T-helper 2 cell treated with Interferon-gamma antibody and Interleukin-4, amounts not matched to agents 100 ng/mL and 5 ng/mL, for 36 hours (primary cell): ENCODE results near the gene PHYKPL. TPM values are rescaled to one million over a fixed set of nuclear protein-coding genes. Genes with fewer than 3 reads are reported as not detected.

Experiments used
- intact Hi-C: fragments of 100-400 bp; cut with micrococcal nuclease; formaldehyde crosslinking; loops from one replicate; pipeline ENCODE4 v1.15.1; 2023
- total RNA-seq: library from RNA; stranded (reverse); gene quantifications from 2 replicates; pipeline ENCODE4 v1.2.3, GENCODE V29; 2022

Gene PHYKPL
- total RNA-seq, 1 donor from 2014 or later: 128 TPM

DNA sequence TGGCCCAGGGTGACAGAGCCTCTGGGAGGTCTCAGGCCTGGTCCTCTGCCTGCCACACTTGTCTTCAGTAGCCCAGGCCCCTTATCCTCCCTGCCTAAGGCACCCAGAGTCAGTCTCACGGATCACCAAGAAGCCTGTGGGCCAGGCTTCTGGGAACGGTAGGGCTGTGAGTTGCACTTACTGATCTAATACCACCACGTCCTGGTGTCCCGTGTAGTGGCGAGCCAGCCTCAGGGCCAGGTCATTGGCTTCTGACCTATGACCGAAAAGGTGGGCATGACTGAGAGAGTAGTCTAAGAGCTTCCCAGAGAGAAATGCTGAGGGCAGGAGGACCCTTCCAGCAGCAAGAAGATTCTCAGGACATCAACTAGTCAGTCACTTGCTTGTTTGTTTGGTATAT is 7.4 kb downstream of the PHYKPL start:
- intact Hi-C loops: no loop called here

DNA sequence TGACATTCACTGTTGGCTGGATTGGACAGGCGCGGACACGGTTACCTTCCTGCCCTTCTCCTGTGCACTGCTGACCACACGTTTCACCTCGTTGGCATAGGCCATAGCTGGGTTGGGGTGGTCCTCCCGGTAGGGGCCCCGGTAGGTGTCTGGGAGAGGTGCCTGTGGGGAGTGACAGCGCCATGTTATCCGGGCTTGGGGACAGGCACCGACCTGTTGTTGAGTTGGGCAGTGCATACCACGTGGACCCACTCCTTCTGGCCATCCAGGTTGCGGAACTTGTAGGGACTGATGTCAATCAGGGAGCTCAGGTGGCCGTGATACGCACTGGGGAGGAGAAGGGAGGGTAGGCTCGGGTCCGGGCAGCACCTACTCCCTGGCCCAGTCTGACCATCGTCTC is 8.2 kb downstream of the PHYKPL start:
- intact Hi-C loops: no loop called here

DNA sequence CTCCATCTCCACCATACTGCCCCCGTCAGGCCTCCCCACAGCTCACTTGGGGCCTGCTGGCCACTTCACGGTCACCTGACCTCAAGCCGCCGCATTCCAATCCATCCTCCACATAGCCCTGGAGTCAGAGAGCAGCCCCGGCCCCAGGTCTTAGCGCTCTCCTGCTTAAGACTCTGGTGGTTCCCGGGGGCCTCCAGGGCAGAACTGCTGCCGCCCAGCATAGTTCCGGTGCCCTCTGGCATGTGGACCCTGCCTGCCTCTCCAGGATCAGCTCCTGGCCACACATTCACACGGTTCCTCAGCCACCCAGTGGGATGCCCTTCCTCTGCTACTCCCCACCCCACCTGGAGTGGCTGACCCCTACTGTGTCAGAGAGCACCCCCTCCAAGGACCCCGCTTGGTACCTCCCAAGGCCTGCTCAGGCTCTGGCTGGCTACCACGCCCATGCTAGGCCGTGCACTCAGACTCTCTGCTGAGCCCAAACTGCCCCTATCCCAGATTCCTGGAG is 8.7 kb downstream of the PHYKPL start:
- intact Hi-C loops: no loop called here

DNA sequence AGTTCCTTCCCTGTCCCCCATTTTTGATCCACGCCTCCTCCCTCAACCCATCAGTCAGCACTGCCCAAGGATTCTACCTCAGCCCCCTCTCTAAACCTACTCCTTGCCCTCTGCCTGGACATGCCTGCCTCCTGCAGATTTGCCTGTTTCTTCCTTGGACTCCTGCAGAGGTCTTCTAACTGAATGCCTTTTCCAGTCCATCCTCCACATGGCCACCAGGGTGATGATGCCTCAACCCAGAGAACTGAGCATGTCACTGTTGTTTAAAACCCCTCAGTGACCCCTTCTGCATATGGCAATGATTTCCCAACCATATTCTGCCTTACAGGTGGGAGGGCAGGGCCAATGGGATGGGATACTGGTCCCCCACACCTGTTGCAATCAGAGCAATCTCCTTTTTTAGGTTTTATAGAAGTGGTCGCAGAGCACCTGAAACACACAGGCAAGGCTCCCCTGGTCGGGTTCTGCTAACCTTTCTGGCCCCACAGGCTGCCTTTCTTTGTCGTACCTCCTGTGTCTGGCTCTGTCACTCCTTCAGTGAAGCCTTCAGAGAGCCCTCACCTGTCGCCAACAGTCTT is 9.3 kb downstream of the PHYKPL start:
- intact Hi-C loops: no loop called here

DNA sequence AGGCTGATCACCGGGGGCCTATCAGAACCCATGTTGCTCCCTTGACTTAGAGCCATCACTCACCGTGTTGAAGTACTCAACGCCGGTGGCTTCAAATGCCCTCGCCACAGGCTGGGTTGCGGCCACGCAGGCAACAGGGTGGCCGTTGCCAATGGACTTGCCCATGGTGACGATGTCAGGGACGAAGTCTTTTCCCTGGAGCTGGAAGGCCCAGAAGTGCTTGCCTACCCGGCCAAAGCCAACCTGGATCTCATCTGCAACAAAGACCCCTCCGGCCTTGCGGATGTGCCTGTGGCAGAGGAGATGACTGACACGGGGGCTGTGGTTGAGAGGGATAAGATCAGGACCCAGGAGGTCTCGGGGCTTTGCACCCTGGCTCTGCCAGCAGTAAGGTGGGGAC is 10.3 kb downstream of the PHYKPL start:
- intact Hi-C loops: no loop called here

DNA sequence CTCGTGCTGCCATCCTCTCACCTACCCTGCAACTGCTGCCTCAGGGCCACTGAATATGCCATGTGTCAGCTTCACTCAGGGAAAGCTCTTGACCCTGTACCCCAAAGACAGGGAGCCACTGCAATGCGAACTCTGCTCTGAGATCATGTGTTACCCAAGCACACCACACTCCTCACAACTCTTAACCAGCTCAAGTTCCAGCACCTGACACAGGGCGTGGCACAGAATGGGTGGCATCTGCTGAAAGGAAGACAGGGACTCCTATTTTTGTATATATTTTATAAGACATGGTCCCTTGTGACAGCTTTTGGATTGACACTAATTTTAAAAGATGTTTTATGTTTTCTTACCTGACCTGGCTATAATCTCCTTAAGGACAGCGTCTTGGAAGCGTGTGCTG is 10.7 kb downstream of the PHYKPL start:
- intact Hi-C loops: no loop called here

DNA sequence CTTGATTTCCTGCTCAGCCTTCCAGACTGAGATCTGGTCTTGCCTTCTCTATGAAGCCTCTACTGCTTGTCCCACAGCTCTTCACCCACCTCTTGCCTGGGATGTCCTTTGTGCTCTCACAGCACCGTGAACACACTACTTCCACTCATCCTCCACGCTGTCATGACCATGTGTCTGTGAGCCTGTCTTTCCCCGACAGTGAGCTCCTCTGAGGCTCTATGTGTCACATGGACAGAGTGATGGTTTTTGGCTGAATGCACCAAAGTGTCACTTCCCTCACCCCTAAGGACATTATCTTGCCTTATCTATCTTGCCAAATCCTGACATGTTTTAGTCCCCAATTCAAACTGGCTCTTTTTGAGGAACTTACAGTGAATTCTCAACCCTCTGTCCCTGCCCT is 11.3 kb downstream of the PHYKPL start:
- intact Hi-C loops: no loop called here

DNA sequence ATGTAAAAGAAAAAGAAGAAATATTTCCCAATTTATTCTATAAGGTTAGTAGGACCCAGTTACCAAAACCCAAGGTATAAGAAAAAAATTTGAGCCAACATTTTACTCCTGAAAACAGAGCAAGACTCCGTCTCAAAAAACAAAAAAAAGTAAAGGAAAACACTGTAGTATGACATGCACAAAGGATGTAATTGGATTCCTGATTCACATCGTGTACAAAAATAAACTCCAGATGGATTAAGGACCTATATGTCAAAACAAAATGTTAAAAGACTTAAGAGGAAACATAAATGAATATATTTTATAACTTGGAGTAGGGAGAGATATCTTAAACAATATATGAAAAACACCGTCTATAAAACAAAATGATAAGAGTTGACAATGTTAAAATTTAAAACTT is 13.8 kb downstream of the PHYKPL start:
- intact Hi-C loops: no loop called here

DNA sequence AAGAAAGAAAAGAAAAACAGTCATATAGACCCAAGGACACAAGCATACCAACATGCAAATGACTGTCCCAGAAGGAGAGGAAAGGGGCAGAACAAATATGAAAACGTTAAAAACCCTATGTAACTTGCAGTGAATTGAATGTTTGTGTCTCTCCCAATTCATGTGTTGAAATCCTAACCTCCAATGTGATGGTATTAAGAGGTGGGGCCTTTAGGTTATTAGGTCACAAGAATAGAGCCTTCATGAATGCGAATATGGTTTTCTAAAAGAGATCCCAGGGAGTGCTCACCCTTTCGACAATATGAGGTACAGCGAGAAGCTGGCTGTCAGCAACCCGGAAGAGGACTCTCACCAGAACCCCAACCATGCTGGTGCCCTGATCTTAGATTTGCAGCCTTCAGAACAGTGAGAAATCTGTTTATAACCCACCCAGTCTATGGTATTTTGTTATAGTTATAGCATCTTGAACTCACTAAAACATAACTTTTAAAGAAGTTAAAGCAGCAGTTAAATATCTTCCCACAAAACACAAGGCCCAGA is 14.3 kb downstream of the PHYKPL start:
- intact Hi-C loops: no loop called here

DNA sequence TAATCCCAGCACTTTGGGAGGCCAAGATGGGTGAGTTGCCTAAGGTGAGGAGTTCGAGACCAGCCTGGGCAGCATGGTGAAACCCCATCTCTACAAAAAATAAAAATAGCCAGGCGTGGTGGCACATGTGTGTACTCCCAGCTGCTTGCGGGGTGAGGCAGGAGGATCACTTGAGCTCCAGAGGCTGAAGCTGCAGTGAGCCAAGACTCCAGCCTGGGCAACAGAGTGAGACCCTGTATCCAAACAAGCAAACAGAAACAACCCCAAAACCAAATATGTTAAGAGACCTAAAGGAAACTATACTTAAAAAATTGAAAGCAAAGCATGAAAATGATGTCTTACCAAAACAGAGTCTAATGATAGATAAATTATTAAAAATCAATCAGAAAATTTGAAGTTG is 15.8 kb downstream of the PHYKPL start:
- intact Hi-C loops: no loop called here

DNA sequence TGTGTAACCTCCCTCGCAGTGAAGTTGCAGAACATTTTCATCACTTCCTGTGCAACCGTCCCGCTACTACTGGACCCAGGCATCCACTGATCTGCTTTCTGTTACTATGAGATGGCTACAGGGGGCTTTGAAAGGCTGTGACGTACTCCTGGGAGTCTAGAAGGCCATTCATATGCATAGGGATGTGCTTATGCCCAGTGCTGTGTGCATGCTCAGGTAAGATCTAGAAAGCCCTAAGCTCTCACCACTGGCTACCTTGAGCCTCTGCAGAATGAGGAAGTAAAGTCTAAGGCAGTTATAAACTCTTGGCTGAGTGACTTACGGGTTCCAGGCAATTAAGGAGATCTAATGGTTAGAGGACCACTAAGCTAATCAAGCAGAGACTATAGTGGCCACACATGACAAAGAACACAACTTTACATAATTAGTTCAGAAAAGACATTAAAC is 16.5 kb downstream of the PHYKPL start:
- intact Hi-C loops: no loop called here

DNA sequence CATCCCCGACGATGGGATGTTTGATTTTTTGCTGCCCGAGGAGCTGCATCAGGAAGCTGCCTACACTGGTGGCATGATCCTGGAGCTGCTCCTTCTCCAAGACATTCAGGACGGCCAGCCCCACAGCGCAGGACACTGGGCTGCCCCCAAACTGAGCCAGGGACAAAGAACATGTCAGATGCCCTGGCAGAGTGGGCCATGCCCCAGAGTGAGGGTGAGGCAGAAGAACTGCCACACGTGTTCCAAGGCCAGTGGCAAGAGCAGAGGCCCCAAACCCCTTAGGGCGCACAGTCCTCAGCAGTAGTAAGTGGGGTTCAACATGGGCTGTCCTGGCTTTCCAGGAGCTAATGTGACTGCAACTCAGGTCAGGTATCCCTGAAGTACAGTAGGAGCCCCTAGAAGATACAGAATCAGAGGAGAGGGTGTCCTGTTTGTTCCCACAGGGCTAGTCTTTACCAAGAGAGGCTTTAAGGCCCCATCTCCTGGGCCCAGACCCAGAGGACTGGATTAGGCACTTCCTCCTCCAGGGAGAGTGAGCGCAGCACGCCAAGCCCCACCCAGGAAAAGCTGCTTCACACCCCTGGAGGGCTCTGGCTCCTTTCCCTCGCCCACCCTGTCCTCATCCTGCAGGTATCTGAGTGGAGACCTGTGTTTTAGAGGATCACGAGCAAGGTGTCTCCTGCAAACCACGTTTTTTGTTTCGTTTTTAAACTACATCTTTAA is 17.2 kb downstream of the PHYKPL start:
- intact Hi-C loops: no loop called here

DNA sequence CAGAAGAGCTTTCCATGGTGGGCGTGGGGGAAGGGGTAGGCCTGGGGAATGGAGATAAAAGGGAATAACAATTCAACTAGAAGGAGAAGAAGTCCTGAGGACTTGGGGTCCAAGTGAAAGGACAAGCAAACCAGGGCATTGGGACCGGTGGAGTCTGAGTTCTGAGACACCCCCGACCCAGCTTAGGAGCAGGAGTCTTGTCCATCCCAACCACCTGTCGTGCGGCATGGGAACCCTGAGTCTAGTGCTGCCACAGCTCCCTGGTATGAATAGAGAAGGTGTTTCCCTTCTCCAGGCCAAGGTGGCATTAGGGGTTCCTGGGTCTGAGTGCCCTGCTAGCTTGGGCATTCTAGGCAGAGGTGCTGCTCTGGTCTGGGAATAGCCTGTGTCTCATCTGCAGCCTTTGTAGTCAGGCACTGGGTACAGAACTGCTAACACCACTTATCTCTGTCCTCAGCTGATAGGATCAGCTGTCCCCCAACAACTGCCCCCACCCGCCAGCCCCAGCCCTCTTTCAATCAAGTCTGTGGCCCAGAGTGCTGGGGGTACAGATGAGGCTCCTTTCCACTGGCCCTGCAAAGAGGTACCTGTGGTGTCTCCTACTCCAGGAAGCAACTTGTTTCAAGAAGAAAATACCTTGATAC is 18.3 kb downstream of the PHYKPL start:
- intact Hi-C loops: no loop called here

DNA sequence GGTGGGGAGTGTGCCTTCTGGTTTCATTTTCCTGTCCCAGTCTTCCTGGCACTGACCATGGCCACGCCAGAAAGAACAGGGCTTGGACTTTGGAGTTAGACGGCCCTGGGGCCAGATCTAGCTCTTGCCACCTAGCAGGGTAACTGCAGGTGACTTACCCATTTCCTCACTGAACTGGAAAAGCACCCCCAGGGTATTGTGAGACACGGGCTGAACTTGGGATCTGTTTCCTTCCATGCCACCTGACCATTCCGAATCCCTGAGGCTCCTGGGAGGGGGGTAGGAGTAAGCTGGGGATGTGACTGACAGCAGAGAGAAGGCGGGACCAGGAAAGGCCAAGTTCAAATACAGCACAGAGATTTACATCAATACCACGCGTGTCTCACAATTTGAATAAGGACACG is 18.9 kb downstream of the PHYKPL start:
- intact Hi-C loops: no loop called here

DNA sequence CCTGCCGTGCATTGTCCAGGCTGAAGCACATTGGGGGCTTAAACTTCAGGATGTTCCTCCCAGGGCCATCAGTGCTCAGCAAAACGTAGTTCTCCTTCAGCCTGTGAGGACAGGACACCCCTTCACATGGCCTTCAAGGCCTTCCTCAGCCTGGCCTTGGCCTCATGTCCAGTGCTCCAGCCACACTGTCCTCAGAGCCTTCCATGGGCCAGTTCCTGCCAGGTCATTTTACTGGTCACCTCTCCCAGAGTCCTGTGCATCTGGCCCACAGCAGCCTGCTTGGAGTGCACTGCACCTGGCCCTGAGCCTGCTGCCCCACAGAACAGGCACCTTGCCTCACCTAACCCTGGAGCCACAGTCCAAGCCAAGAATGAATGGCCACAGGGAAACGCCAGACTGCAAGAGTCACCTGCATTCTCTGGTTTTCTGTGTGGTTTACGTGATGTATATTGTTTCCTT is 19.6 kb downstream of the PHYKPL start:
- intact Hi-C loops: no loop called here

DNA sequence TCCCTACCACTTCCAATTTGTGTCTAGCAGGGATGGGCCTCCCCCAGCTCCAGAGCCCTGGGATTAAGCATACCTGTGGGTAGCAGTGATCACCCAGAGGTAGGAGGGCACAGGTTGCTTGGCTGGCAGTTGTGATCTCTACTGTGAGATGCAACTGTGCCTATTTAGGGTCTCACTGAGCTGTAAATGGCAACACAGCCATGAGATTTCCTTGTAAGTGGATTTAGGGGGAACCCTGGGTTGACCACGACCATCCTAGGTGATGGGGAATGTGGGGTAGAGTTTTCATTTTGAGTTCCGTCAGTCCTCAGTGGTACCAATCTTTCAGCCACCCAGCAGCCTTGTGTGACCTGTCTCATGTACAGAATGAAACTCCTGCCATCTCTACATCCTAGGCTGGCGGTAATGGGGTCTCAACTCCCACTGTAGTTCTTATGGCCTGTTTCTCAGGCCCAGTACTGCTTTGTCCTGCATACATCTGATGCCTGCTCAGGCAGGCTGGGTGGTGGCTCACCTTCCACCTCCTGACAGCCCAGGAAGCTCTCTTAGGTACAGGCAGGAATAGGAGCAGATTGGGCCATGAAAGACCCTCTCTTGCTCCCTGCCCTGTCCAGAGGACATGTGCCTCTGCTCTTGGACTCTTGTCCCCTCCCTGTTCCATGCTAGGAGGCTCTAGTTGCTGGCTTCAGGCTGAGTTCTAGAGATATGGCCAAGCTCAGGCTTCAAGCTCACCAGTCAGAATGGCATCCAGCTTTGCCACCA is 20.2 kb downstream of the PHYKPL start:
- intact Hi-C loops: no loop called here

DNA sequence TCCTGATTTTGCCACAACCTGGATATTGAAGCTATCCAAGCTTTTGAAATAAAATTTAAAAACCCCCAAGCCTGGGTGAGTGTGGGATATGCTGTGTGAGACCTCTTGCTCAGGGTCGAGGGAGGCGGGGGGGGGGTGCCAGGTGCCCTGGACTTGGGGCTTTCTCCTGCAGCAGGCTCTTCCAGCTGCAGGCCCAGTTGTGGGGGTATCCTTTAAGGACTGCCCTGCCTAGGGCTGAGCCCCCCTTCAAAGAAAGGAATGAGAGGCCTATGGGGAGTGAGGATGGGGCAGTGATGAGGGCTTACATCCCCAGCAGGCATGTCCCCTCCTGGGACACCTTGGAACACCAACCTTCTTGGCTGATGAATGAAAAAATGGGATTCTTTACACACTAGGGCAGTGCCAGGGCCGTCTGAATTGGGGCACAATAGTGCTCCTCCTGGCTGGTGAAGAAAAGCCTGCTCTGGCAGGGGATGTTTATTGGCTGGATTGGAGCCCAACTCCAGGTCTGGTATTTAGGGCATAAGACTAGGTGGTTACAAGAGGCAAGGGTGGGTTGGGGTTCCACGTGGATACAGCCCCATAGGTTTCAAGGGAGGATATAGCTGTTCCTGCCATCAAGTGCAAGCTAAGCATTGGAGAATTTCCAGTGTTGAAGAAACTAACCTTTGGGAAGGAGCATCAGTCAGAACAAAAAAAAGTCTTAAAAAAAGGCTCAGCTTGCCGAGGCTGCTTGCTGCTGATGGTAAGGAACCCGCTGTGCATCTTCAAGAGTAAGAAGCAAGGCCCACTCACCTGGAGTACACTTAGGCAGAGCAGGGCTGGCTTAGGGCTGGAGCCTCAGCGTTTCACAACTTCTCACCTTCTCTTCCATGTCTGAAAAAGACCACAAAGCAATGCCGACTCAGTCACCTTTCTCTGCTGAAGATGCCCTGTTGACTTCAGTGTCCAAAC is 21.2 kb downstream of the PHYKPL start:
- intact Hi-C loops: no loop called here

DNA sequence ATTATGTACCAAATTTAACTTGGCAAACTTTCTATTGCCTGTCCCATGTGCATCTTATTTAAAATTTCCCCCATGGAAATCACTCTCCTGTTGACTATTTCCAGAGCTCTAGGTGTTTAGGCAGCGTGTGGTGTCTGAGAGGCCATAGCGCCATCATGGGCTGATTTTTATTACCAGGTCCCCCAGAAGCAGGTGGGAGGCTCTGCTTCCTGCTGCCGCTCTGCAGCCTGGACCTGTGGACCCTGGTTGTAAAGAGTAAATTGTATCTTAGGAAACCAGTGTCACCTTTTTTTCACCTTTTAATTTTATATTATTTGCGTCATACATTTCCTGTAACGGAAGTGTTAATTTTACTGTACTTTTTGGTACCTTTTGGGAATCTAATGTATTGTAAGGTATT is 21.9 kb downstream of the PHYKPL start:
- intact Hi-C loops: no loop called here

DNA sequence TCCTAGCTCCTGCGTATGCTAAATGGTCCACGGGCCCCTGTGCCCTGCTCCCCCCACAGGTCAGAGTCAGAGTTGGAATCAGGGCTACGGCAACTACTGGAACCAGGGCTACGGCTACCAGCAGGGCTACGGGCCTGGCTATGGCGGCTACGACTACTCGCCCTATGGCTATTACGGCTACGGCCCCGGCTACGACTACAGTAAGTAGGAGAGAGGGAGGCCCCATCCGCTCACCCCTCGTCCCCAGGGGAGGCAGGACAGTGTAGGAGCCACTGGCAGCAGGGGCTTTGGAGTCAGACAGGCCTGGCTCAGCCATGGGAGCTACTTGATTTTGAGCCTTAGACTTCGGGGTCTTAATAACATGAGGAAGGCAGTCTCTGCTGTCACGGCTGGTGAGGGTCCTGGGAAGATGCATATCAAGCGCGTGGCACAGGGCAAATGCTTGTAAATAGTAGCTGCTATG is 22.5 kb downstream of the PHYKPL start:
- intact Hi-C loops: no loop called here
